Chondrocyte (in vitro differentiated cells): ENCODE results near the gene MRPS24. TPM values are rescaled to one million over a fixed set of nuclear protein-coding genes. Genes with fewer than 3 reads are reported as not detected.
"Not testable (repeated sequence)": the region's sequence is repeated elsewhere in the genome, so short reads cannot be mapped to it uniquely, and the experiment has no call there.

ENCODE experiments used
- DNase-seq: peaks from one replicate; pipeline ENCODE4 v3.0.0; 2021; ENCODE audit warnings: mixed read lengths, low spot score
- H3K27ac Mint-ChIP-seq: one replicate; pipeline ENCODE4 v1.8.0; 2021; ENCODE audit warnings: mild to moderate bottlenecking, moderate library complexity, mixed read lengths; ENCODE audit not compliant: unreplicated experiment
- H3K27me3 Mint-ChIP-seq: 2 replicates; pipeline ENCODE4 v1.8.0; 2021; ENCODE audit warnings: low read depth, mixed read lengths
- H3K36me3 Mint-ChIP-seq: 2 replicates; pipeline ENCODE4 v1.8.0; 2021; ENCODE audit warnings: low read depth, mixed read lengths
- H3K4me1 Mint-ChIP-seq: 2 replicates; pipeline ENCODE4 v1.8.0; 2021; ENCODE audit warnings: low read depth, mild to moderate bottlenecking, mixed read lengths
- H3K4me3 Mint-ChIP-seq: one replicate; pipeline ENCODE4 v1.8.0; 2021; ENCODE audit warnings: mild to moderate bottlenecking, moderate library complexity, mixed read lengths; ENCODE audit not compliant: unreplicated experiment
- H3K9me3 Mint-ChIP-seq: 2 replicates; pipeline ENCODE4 v1.8.0; 2021; ENCODE audit warnings: low read depth, mixed read lengths
- CTCF ChIP-seq: fragments of 200-600 bp; sonication (generic); IDR thresholded peaks from 2 replicates; pipeline ENCODE4 v1.5.0; 2021; ENCODE audit warnings: antibody characterized with exemption, mild to moderate bottlenecking, moderate library complexity
- total RNA-seq: library from RNA; stranded (reverse); gene quantifications from 3 replicates; pipeline ENCODE4 v1.2.1, GENCODE V29; 2021

MRPS24 gene
- total RNA-seq, 1 donor from 2014 or later, result 70.2 TPM

GRCh38 chr7:43905209-43905946 is 36.1 kb upstream of the MRPS24 start:
- peak overlapping the region; percentile 98 for H3K27ac Mint-ChIP-seq
- DNase-seq, result no peak
- peaks cover 3% of the 10 kb centered on the region for H3K36me3 Mint-ChIP-seq
- H3K4me3 Mint-ChIP-seq, result peak overlapping the region; percentile 93
- H3K9me3 Mint-ChIP-seq, result no peaks in the 10 kb centered on the region
- TF ChIP-seq CTCF, result no peak
- peaks cover 27% of the 10 kb centered on the region for H3K4me1 Mint-ChIP-seq
- no peaks in the 10 kb centered on the region for H3K27me3 Mint-ChIP-seq

GRCh38 chr7:43904533-43905208 is 35.4 kb upstream of the MRPS24 start:
- no peaks in the 10 kb centered on the region for H3K9me3 Mint-ChIP-seq
- peak overlapping the region; percentile 93 for H3K4me3 Mint-ChIP-seq
- no peak for DNase-seq
- TF ChIP-seq CTCF, result no peak
- H3K36me3 Mint-ChIP-seq, result peaks cover 3% of the 10 kb centered on the region
- peaks cover 27% of the 10 kb centered on the region for H3K4me1 Mint-ChIP-seq
- no peaks in the 10 kb centered on the region for H3K27me3 Mint-ChIP-seq
- H3K27ac Mint-ChIP-seq, result no peak overlapping the region

GRCh38 chr7:43902542-43903054 is 33.3 kb upstream of the MRPS24 start:
- H3K9me3 Mint-ChIP-seq, result no peaks in the 10 kb centered on the region
- H3K27me3 Mint-ChIP-seq, result no peaks in the 10 kb centered on the region
- peaks cover 3% of the 10 kb centered on the region for H3K36me3 Mint-ChIP-seq
- no peak overlapping the region for H3K4me3 Mint-ChIP-seq
- no peak for TF ChIP-seq CTCF
- H3K27ac Mint-ChIP-seq, result no peak overlapping the region
- DNase-seq, result no peak
- H3K4me1 Mint-ChIP-seq, result peaks cover 27% of the 10 kb centered on the region

GRCh38 chr7:43898571-43898970 is 29.3 kb upstream of the MRPS24 start:
- not testable (repeated sequence) for H3K27me3 Mint-ChIP-seq, DNase-seq, H3K27ac Mint-ChIP-seq, H3K36me3 Mint-ChIP-seq, H3K4me1 Mint-ChIP-seq, H3K9me3 Mint-ChIP-seq, H3K4me3 Mint-ChIP-seq

GRCh38 chr7:43895847-43896415 is 26.6 kb upstream of the MRPS24 start:
- DNase-seq, result no peak
- Mint-ChIP-seq H3K4me3 (no peak overlapping the region), H3K9me3 (no peaks in the 10 kb centered on the region), H3K36me3 (peaks cover 1% of the 10 kb centered on the region), H3K4me1 (peaks cover 7% of the 10 kb centered on the region), H3K27ac (no peak overlapping the region), H3K27me3 (no peaks in the 10 kb centered on the region)
- no peak for TF ChIP-seq CTCF
